ENCODE results near the gene THAP5.

GRCh38 chr7:108584211-108584610, 14.7 kb upstream of the THAP5 start:
- TF ChIP-seq CTCF (IDR thresholded peaks at IDR 0.05; ENCODE audit: borderline replicate concordance, extremely low read depth, low read length, poor library complexity, severe bottlenecking) (no peak), EZH2 (IDR thresholded peaks at IDR 0.05; ENCODE audit: borderline replicate concordance, low read depth, low read length, severe bottlenecking) (no peak)

Measured in DND-41 (cell line).